C4-2B (cell line): ENCODE results near the gene RASL12.

Experiments
- CTCF ChIP-seq: fragments of 450-650 bp; conservative IDR thresholded peaks from 2 replicates; pipeline ENCODE4 v1.5.1; 2017; ENCODE audit warnings: mild to moderate bottlenecking
- ZFX ChIP-seq: fragments of 450-650 bp; IDR thresholded peaks from 2 replicates; pipeline ENCODE4 v1.6.1; 2017

GRCh38 chr15:65032801-65033537 lies 34.8 kb downstream of the RASL12 start:
- TF ChIP-seq CTCF, result peak; percentile 85
- TF ChIP-seq ZFX, result no peak
